Memory B cell (primary cell): Measurements from ENCODE around the gene HLA-B.
"Not testable (repeated sequence)": the region's sequence is repeated elsewhere in the genome, so short reads cannot be mapped to it uniquely, and the experiment has no call there.

Experiments
- ATAC-seq: fragments of 150-1000 bp; cut with Tn5 transposase; 2 replicates; pipeline ENCODE4 v1.10.0; 2021; ENCODE audit warnings: low read depth, mild to moderate bottlenecking, moderate library complexity
- DNase-seq, 2 donors: peaks; one replicate each; pipeline ENCODE4 v3.0.0; 2022; ENCODE audit warnings: low spot score in 2 of 2
- H3K27ac Mint-ChIP-seq: one replicate; pipeline ENCODE4 v1.8.0; 2022; ENCODE audit warnings: mild to moderate bottlenecking, moderate library complexity, mixed read lengths
- H3K27me3 Mint-ChIP-seq: one replicate; pipeline ENCODE4 v1.8.0; 2022; ENCODE audit warnings: mixed read lengths
- H3K36me3 Mint-ChIP-seq: one replicate; pipeline ENCODE4 v1.8.0; 2022; ENCODE audit warnings: mild to moderate bottlenecking, mixed read lengths
- H3K4me1 Mint-ChIP-seq: one replicate; pipeline ENCODE4 v1.8.0; 2022; ENCODE audit warnings: mixed read lengths
- H3K4me3 Mint-ChIP-seq: one replicate; pipeline ENCODE4 v1.8.0; 2022; ENCODE audit warnings: mild to moderate bottlenecking, moderate library complexity, mixed read lengths
- H3K9me3 Mint-ChIP-seq: one replicate; pipeline ENCODE4 v1.8.0; 2022; ENCODE audit warnings: mixed read lengths

HLA-B gene

GRCh38 chr6:31356946-31357466 lies at the start of gene HLA-B:
Gene HLA-B, minus strand, starts transcription at chr6:31357179. Its CDS starts 21 bp downstream, at chr6:31357158.
- DNase-seq, result peak; percentile 62 to 68

GRCh38 chr6:31405996-31406395 lies 49.0 kb upstream of the HLA-B start:
- Mint-ChIP-seq H3K4me3 (no peak overlapping the region), H3K36me3 (peaks cover 12% of the 10 kb centered on the region), H3K4me1 (peaks cover 64% of the 10 kb centered on the region), H3K27ac (no peak overlapping the region), H3K27me3 (no peaks in the 10 kb centered on the region), H3K9me3 (no peaks in the 10 kb centered on the region)
- ATAC-seq (no peak), DNase-seq (no peak)

More at GRCh38 chr6:31356946-31357466, at the start of gene HLA-B:
- Mint-ChIP-seq H3K27me3 (peaks cover 2% of the 10 kb centered on the region), H3K4me3 (peak within 1 kb of the TSS; percentile 95), H3K27ac (peak within 1 kb of the TSS; percentile 100), H3K9me3 (peaks cover 3% of the 10 kb centered on the region), H3K36me3 (peaks cover 36% of the 10 kb centered on the region), H3K4me1 (peaks cover 46% of the 10 kb centered on the region)
- peak; percentile 75 for ATAC-seq

GRCh38 chr6:31404061-31404364 lies 47.0 kb upstream of the HLA-B start:
- not testable (repeated sequence) for H3K9me3 Mint-ChIP-seq, H3K27me3 Mint-ChIP-seq, H3K36me3 Mint-ChIP-seq, ATAC-seq, DNase-seq
- Mint-ChIP-seq H3K4me3 (peak overlapping the region; percentile 86), H3K27ac (peak overlapping the region; percentile 60), H3K4me1 (peaks cover 57% of the 10 kb centered on the region)

GRCh38 chr6:31403283-31404060 lies 46.5 kb upstream of the HLA-B start, which contains the start of gene MICA:
Gene MICA, plus strand, starts transcription at chr6:31403595. Its CDS starts 38 bp downstream, at chr6:31403633.
- Mint-ChIP-seq H3K27me3 (no peaks in the 10 kb centered on the region), H3K27ac (peak within 1 kb of the TSS; percentile 60), H3K36me3 (no peaks in the 10 kb centered on the region), H3K4me1 (peaks cover 56% of the 10 kb centered on the region), H3K9me3 (no peaks in the 10 kb centered on the region), H3K4me3 (peak within 1 kb of the TSS; percentile 86)
- ATAC-seq (peak; percentile 46), DNase-seq (peak; percentile 33 to 57)

- Mint-ChIP-seq H3K36me3 (no peaks in the 10 kb centered on the region), H3K27ac (peak overlapping the region; percentile 18), H3K9me3 (no peaks in the 10 kb centered on the region), H3K4me3 (peak overlapping the region; percentile 86), H3K4me1 (peaks cover 50% of the 10 kb centered on the region), H3K27me3 (no peaks in the 10 kb centered on the region)
- peak in 1 of 2 donors; percentile 35 for DNase-seq
- ATAC-seq, result peak; percentile 42
Observed at GRCh38 chr6:31402324-31403282, 45.6 kb upstream of the HLA-B start.

- Mint-ChIP-seq H3K27me3 (no peaks in the 10 kb centered on the region), H3K4me3 (peak overlapping the region; percentile 89), H3K9me3 (no peaks in the 10 kb centered on the region), H3K36me3 (no peaks in the 10 kb centered on the region), H3K27ac (peak overlapping the region; percentile 71), H3K4me1 (peaks cover 46% of the 10 kb centered on the region)
- ATAC-seq (no peak), DNase-seq (no peak)
Observed at GRCh38 chr6:31401403-31401802, 44.4 kb upstream of the HLA-B start.

GRCh38 chr6:31400467-31401289 lies 43.7 kb upstream of the HLA-B start:
- ATAC-seq (peak; percentile 75), DNase-seq (peak; percentile 41 to 67)
- H3K4me1 Mint-ChIP-seq, result peaks cover 43% of the 10 kb centered on the region
- H3K9me3 Mint-ChIP-seq, result no peaks in the 10 kb centered on the region
- no peaks in the 10 kb centered on the region for H3K36me3 Mint-ChIP-seq
- peak overlapping the region; percentile 71 for H3K27ac Mint-ChIP-seq
- peak overlapping the region; percentile 89 for H3K4me3 Mint-ChIP-seq
- no peaks in the 10 kb centered on the region for H3K27me3 Mint-ChIP-seq

- peak overlapping the region; percentile 71 for H3K27ac Mint-ChIP-seq
- peaks cover 41% of the 10 kb centered on the region for H3K4me1 Mint-ChIP-seq
- no peaks in the 10 kb centered on the region for H3K27me3 Mint-ChIP-seq
- DNase-seq (peak; percentile 41 to 56), ATAC-seq (peak; percentile 26)
- no peaks in the 10 kb centered on the region for H3K36me3 Mint-ChIP-seq
- no peaks in the 10 kb centered on the region for H3K9me3 Mint-ChIP-seq
- H3K4me3 Mint-ChIP-seq, result peak overlapping the region; percentile 89
Observed at GRCh38 chr6:31399589-31400466, 42.8 kb upstream of the HLA-B start.

GRCh38 chr6:31397901-31398525 lies 41.0 kb upstream of the HLA-B start:
- DNase-seq (no peak), ATAC-seq (no peak)
- Mint-ChIP-seq H3K27me3 (no peaks in the 10 kb centered on the region), H3K36me3 (peaks cover 5% of the 10 kb centered on the region), H3K27ac (no peak overlapping the region), H3K4me3 (no peak overlapping the region), H3K4me1 (peaks cover 34% of the 10 kb centered on the region), H3K9me3 (no peaks in the 10 kb centered on the region)

GRCh38 chr6:31397153-31397499 lies 40.1 kb upstream of the HLA-B start:
- H3K9me3 Mint-ChIP-seq, DNase-seq, H3K27ac Mint-ChIP-seq, ATAC-seq, H3K27me3 Mint-ChIP-seq, H3K36me3 Mint-ChIP-seq: not testable (repeated sequence)
- peaks cover 25% of the 10 kb centered on the region for H3K4me1 Mint-ChIP-seq
- peak overlapping the region; percentile 11 for H3K4me3 Mint-ChIP-seq

- H3K27ac Mint-ChIP-seq, result no peak overlapping the region
- ATAC-seq, result peak; percentile 53
Observed at GRCh38 chr6:31396422-31397152, 39.6 kb upstream of the HLA-B start.

GRCh38 chr6:31395832-31396231 lies 38.9 kb upstream of the HLA-B start:
- H3K27ac Mint-ChIP-seq, result no peak overlapping the region
- no peaks in the 10 kb centered on the region for H3K27me3 Mint-ChIP-seq
- H3K4me1 Mint-ChIP-seq, result peaks cover 18% of the 10 kb centered on the region
- no peaks in the 10 kb centered on the region for H3K9me3 Mint-ChIP-seq
- H3K4me3 Mint-ChIP-seq, result no peak overlapping the region
- ATAC-seq (no peak), DNase-seq (no peak)
- H3K36me3 Mint-ChIP-seq, result peaks cover 5% of the 10 kb centered on the region

More at GRCh38 chr6:31396422-31397152, 39.6 kb upstream of the HLA-B start:
- Mint-ChIP-seq H3K27me3 (no peaks in the 10 kb centered on the region), H3K36me3 (peaks cover 5% of the 10 kb centered on the region), H3K4me1 (peaks cover 24% of the 10 kb centered on the region), H3K4me3 (peak overlapping the region; percentile 11), H3K9me3 (no peaks in the 10 kb centered on the region)
- peak; percentile 87 to 94 for DNase-seq
